Left renal cortex interstitium (tissue), 4 donors: ENCODE data around the gene PGGHG. TPM values are rescaled to one million over a fixed set of nuclear protein-coding genes. Genes with fewer than 3 reads are reported as not detected.
"Not testable (repeated sequence)": the region's sequence is repeated elsewhere in the genome, so short reads cannot be mapped to it uniquely, and the experiment has no call there.

Source experiments
- DNase-seq, 4 donors: peaks; one replicate each; pipeline ENCODE4 v3.0.0-alpha.2; 2013; ENCODE audit warnings: low read depth in 4 of 4, low spot score in 2 of 4, missing footprints in 1 of 4
- polyA plus RNA-seq, 4 donors: library from polyadenylated mRNA; unstranded; fragments of 120-200 nt; gene quantifications; one replicate each; pipeline ENCODE4 v1.2.1, GENCODE V29; 2013; ENCODE audit not compliant: insufficient read length in 4 of 4

PGGHG gene
- polyA plus RNA-seq, 4 donors = 11.1 to 25.5 (median 23.5) TPM

DNA sequence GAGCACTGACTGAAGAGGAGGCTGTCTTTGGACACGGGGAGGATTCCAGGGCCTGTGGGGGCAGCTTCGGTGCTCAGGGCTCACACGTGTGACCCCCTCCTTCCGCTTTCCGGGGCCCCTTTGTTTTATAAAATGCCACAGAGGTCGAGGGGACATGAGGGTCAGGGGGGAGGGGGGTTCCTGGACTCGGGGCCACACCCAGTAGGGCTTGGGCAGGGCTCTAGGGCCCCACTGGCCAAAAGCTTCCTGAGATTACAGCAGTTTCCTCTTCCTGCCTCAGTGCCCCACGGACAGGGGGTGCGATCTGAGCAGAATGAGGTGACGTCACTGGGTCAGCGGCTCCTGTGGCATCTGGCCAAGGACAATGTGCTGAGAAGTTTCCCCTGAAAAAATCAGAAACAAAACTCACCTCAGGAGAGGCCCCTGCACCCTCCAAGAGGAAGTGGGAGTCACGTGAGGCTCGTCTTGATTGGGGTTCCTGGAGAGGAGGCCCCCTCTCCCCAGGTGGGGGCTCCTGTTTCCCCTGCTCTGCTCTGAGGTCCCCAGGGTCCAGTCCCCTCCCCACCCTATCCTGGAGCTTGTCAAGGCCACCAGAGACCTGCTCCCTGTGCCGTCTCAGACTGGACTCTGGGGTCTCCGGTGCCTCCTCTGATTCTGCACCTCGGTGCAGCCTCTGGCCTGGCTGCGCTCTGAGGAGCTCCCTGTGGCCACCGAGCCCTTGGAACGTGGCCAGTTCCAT is 38.1 kb downstream of the PGGHG start:
- DNase-seq = no peak

DNA sequence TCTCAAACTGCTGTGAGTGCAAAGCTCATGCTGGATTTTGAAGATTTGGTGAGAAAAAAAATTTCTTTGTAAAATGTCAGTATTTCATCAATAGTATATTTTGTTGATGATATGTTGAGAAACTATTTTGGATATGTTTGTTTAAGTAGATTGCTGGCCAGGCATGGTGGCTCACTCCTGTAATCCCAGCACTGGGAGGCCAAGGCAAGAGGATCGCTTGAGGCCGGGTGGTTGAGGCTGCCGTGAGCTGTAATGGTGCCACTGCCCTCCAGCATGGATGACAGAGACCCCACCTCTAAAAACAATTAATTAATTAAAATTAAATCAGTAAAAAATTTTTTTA is 38.6 kb downstream of the PGGHG start:
- no peak for DNase-seq

DNA sequence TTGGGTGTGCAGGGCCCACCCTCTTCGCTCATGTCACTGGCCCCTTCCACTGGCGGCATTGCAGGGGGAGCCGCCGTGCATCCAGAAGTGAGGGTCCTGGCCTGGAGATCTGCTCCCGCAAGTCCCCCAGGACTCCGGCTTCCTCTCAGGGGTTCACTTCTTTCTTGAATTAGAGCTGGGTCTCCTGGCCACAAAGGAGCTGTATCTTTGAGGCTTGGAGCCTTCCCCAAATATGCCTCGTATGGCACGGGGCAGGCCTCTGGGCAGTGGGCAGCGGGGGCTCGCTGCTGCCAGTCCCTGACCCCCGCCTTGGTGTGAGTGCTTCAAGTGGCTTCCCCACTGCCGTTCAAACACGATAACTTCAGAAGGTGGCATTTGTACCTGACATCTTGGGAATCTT is 39.1 kb downstream of the PGGHG start:
- DNase-seq = no peak

DNA sequence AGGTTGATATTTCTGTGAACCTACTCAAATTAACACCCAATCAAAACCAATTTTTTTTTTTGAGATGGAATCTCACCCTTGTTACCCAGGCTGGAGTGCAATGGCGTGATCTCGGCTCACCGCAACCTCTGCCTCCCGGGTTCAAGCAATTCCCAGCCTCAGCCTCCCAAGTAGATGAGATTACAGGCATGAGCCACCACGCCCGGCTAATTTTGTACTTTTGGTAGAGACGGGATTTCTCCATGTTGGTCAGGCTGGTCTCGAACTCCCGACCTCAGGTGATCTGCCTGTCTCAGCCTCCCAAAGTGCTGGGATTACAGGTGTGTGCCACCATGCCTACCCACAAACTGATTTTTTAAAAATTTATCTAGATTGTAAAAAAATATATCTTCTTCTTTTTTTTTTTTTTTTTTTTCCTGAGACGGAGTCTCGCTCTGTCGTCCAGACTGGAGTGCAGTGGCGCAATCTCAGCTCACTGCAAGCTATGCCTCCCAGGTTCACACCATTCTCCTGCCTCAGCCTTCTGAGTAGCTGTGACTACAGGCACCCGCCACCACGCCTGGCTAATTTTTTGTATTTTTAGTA is 39.7 kb downstream of the PGGHG start:
- DNase-seq = not testable (repeated sequence)

DNA sequence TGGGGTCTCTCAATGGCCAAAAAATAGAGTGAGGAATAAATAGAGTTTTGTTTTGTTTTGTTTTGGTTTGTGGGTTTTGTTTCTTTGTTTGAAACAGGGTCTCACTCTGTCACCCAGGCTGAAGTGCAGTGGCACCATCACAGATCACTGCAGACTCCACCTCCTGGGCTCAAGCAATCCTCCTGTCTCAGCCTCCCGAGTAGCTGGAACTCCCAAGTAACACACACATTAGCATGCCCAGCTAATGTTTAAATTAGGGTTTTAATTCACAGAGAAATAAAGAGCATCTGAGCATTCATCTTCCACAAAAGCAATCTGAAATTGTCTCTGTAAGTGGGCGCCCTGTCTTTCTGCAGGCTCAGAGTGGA is 40.9 kb downstream of the PGGHG start:
- no peak for DNase-seq

DNA sequence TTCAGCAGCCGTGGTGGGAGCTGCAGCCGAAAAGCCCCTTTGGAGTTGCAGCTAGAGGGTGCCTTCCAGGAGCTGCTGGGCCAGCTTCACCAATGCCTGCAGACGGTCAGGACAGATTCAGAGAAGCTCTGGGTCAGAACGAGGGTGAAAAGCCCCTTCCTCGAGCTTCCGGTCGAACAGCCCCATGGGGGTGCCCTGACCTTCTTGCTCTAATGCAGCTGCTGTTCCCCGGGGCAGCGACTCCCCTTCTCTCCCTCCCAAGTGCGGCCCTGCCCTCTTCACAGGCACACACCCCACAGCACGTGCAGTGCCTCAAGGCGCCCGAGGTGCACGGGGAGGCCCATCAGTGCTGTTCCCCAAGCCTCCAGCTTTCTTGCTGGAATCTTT is 41.4 kb downstream of the PGGHG start:
- DNase-seq = no peak

DNA sequence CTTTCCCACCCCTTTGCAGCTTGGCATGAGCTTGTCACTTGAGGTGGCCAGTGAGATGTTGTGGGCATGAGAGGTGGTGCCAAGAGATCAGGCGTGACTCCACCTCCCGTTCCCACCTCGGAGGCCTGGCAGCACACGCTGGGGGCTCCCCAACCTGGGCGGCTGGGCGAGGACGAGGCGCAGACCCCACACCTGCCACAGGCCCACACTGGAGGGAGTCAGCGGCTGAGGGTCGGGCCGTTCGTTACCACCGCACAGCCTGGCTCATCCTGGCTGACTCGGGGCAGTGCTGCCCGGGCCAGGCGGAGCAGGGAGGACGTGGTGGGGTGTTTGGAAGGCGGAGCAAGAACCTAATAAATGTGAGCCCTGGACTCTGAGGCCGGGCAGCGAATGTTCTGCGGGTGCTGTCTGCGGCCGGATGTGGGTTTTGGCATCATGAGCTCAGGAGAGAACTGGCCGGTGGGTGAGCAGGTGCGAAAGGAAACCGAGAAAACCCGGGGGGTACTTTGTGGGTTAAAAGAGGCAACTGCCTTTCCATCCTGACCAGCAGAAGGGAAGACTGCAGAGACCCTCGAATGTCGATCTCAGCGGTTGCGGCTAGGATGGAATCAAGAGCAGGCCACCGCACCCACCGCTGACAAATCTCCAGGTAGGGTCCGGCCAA is 41.9 kb downstream of the PGGHG start:
- no peak for DNase-seq

DNA sequence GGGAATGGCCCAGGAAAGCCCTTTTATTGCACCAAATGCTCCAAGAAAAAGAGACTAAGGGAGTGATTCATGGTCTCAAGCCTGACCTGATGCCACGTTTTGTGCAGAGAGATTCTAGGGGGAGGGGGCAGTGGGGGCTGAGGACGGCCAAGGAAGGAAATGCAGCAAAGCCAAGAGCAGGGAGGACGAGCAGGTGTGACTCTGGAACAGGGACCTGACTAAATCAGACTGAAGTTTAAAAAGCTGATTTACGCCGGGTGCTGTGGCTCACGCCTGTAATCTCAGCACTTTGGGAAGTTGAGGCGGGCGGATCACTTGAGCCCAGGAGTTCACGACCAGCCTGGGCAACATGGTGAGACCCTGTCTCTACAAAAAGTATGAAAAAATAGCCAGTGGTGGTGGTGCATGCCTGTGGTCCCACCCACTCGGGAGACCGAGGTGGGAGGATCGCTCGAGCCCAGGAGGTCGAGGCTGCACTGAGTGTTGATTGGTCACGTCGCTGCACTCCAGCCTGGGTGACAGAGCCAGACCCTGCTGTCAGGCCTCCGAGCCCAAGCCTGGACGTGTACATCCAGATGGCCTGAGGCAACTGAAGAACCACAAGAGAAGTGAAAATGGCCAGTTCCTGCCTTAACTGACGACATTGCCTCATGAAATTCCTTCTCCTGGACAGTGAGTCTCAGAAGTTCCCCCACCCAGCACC is 42.6 kb downstream of the PGGHG start:
- no peak for DNase-seq

DNA sequence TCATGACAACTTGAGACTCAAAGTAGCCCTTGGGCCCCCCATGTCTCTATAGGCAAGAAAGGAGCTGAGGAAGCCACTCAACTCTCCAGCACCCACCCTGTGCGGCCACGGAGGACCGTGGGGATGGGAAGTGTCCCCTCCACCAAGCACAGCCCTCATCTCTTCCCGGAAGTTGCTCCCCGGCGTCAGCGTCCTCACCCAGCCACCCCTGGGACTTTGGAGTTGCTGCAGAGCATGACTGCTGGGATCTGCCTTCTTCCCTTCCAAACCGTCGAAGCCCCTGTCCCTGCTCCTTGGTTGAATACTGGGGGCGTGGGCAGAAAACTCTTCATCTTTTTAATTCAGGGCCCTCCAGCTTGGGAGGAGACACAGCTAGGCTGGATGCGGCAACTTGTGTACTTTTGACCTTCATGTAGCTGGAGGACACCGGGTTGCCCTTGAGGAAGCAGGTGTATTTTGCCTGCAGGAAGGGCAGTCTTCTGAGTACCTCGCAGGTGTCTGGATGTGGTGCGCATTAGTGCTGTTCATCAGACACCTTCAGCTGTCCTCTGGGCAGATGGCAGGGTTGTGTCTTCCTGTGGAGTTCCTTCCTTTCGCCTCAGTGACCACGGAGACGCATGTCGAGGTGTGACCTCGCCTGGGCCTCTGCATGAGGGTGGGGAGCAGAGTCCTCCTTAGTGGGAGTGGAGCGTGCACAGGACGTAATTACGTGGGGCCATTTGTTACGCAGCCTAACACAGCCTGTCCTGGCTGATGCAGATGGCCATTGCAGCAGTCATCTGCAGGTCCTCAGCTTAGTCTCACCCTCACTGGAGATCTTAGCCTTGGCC is 43.9 kb downstream of the PGGHG start:
- DNase-seq = no peak

DNA sequence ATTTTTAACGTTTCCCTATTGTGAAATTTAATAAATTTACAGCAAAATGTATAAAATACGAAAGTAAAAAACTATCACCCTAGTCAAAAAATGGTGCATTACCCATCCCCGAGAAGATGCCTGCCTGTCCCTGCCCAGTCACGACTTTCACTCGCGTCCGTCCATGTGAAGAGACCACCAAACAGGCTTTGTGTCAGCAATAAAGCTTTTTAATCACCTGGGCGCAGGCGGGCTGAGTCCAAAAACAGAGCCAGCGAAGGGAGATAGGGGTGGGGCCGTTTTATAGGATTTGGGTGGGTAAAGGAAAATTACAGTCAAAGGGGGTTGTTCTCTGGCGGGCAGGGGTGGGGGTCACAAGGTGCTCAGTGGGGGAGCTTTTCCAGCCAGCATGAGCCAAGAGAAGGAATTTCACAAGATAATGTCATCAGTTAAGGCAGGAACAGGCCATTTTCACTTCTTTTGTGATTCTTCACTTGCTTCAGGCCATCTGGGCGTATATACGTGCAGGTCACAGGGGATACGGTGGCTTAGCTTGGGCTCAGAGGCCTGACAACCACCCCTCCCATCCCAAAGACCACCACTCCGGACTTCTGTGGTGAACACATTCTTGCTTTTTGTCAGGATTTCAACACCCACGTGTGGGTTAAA is 44.8 kb downstream of the PGGHG start:
- DNase-seq = not testable (repeated sequence)

DNA sequence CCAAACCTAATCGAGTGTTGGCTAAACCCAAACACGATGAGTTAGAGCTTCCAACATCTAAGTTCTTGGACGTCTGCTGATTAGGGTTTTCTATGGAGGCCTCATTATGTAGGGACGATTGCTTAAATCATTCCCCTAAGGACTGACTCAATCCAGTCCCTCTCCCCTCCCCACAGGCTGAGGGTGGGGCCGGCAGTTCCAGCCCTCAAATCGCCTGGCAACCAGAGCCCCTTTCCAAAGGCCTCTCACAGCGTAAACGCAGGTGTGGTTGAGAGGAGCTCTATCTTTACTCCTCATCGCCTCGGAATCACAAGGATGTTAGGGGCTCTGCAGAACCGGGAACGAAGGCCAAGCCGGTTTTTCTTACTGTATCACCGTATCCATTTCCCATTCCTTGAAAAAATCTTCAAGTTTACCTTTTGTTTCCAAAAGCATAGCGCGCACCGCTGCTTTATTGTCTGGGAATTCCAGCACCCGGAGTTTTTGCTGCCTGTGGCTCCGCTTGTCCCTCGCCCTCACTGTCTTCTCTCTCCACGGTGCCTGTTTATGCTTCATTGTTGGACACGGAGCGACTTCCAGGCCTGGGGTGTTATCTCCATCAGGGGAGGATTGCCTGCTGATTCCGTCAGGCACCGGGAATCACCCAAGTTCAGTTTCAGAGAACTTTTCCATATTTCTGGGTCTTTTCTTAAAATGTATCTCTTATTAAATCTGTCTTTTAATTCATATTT is 45.5 kb downstream of the PGGHG start:
- DNase-seq = no peak

DNA sequence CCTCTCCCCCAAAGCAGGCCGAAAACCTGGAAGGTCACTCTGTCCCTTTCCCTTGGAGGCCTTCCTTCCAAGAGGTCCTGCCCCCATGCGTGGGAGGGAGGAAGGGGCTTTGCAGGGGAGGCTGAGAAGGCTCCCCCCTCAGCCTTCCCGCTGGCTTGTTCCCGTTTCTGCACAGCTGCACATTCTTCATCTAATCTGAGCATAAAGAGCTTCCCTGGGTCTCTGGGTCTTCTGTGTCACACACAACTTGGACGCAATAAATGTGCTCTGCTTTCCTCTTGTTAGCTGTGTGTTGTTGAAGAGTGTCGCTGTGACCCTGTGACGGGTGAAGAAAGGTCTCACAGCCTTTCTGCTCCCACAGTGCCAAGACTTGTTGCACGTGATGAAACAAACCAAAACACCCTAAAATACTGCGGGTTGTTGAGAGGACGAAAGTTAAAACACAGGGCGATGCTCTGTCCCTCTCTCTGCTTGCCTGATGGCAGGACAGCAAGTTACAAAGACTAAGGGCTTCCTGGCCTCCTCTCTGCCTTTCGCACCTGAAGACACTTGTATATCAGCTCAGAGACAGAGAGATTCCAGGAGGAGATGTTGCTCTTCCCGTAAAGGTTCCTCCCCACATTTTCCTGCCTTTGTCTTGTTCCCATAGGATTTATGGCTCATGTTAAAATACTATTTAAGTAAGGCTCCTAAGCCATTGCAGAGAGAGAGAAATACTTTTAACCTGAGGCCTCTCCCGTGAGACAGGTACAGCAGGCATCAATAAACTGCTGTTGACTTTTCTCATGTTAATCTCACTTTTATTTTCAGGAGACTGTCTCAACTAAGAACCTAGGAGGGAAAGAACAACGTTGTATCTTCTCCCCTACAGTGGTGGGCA is 47.1 kb downstream of the PGGHG start:
- peak in 1 of 4 donors; percentile 68 for DNase-seq

DNA sequence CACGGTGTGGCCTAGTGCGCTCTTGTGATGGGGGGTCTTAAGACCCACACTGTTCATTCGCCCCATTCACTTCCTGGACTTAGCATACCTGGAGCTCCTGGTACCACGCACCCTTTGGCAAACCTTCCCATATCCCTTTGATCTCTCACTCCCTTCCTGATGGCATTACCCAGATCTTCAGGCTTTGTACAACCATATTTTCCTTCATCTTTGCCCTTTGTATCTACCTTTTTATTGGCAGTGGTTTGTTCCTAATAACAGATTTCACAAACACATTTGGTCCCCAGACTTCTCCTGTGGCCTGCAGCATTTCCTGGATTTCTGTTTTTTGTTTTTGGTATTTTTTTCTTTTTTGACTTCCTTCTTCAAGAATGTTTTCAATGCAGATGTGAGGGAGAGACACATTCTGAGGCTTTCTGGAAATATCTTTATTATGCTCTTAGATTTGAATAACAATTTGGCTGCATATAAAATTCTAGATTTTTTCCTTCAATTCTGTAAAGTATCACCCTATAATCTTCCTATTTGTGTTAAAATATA is 47.8 kb downstream of the PGGHG start:
- no peak for DNase-seq

DNA sequence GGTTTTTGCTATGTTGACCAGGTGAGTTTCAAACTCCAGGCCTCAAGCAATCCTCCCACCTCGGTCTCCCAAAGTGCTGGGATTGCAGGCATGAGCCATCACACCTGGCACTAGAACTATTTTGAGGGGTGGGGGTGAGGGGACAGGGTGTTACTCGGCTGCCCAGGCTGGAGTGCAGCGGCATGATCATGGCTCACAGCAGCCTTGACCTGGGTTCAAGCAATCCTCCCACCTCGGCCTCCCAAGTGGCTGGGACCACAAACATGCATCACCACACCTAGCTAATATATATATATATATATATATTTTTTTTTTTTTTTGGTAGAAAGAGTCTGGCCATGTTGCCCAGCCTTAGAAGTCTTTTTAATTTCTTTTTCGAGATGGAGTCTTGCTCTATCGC is 48.8 kb downstream of the PGGHG start:
- no peak for DNase-seq

DNA sequence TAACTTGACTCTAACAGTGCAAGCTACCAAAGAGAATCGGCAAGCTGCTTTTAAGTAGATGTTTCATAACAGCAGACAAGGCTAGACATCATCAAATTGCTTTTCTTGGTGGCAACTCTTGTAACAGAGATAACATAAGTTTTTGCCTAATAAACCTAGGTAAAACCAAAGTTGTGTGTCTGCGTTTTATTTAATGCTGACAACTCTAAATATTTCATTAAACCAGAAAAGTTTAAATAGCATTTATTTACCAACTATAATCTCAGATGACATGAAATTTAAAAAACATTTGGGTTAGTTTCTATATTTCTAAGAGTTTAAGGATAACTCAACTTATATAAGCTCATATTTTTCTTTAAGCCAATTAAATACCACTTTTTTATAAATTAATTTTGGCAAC is 51.0 kb downstream of the PGGHG start:
- DNase-seq = no peak

DNA sequence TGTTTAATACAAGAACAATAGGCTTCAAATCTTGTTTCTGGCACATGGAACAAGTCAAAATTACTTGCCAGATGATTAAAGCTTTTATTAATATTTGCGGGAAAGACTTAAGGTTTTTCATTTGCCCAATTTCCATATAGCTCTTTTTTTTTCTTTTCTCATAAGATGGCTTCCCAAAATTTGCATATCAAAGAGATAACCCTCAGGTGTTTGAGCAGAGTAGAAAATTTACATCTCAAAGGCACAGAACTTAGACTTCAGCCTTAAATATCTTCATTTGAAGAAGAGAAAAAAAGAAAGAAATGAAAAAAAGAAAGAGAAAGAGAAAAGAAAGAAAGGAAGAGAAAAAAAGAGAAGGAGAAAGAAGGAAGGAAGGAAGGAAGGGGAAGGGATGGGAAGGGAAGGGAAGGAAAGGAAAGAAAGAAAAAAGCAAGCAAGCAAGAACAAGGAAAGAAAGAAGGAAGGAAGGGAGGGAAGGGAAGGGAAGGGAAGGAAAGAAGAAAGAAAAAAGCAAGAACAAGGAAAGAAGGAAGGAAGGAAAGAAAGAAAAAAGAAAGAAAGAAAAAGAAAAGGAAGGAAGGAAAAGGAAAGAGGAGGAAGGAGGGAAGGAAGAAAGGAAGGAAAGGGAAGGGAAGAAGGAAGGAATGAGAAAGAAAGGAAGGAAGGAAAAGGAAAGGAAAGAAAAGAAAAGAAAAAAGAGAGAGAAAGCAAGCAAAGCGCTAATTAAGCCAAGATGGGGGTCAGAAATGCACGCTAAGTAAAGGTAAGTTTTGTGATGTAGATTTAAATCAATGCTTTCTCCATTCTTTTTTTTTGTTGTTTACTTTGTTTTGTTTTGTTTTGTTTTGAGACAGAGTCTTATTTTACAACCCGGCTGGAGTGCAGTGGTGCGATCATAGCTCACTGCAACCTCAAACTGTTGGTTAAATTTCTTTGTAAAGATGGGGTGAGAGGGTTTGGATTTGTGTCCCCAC is 51.9 kb downstream of the PGGHG start:
- no peak for DNase-seq

DNA sequence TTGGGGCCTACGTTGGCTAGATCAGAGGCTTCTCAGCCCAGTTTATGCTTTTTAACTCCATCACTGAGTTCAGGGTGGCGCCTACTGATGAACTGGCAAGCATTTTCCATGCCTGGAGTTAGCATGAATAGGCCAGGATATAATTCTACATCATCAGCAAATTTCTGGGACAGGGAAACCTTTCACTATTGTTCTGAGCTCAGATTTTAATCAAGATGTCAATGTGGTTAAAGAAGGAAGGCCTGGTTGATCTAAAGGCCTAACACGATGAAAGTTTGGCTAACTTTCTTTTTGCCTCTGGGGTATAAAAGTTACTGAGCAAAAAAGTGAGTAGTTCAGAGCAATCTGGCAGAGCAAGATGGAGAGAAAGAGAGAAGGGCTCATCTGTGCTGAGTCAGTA is 53.4 kb downstream of the PGGHG start:
- no peak for DNase-seq
